BLaER1 treated with 17β-estradiol and CSF1 and Interleukin-3, amounts not matched to agents 10 nM and 100 nM (cell line): ENCODE results near the gene TERB2.
"Not testable (repeated sequence)": the region's sequence is repeated elsewhere in the genome, so short reads cannot be mapped to it uniquely, and the experiment has no call there.

Source experiments
- H3K27ac ChIP-seq, 11 experiments: shearing (Covaris generic); formaldehyde crosslinking; 2 replicates each; pipeline ENCODE4 v1.8.1; 2022
- H3K27me3 ChIP-seq, 11 experiments: shearing (Covaris generic); formaldehyde crosslinking; 2 replicates each; pipeline ENCODE4 v1.8.1; 2022
- H3K36me3 ChIP-seq, 11 experiments: shearing (Covaris generic); formaldehyde crosslinking; 2 replicates each; pipeline ENCODE4 v1.8.1; 2022
- H3K4me1 ChIP-seq, 10 experiments: shearing (Covaris generic); formaldehyde crosslinking; 2 replicates each; pipeline ENCODE4 v1.8.1; 2022
- H3K4me2 ChIP-seq, 11 experiments: shearing (Covaris generic); formaldehyde crosslinking; 2 replicates each; pipeline ENCODE4 v1.8.1; 2022
- H3K4me3 ChIP-seq, 10 experiments: shearing (Covaris generic); formaldehyde crosslinking; 2 replicates each; pipeline ENCODE4 v1.8.1; 2022
- H3K9ac ChIP-seq, 11 experiments: shearing (Covaris generic); formaldehyde crosslinking; 2 replicates each; pipeline ENCODE4 v1.8.1; 2022
- H3K9me3 ChIP-seq, 11 experiments: shearing (Covaris generic); formaldehyde crosslinking; replicated peaks in 1 of 11; 2 replicates each; pipeline ENCODE4 v1.8.1; 2022
- H4K20me1 ChIP-seq, 11 experiments: shearing (Covaris generic); formaldehyde crosslinking; 2 replicates each; pipeline ENCODE4 v1.8.1; 2022
- Cebpa-rat ChIP-seq, 11 experiments: shearing (Covaris generic); IDR thresholded peaks; 2 replicates each; pipeline ENCODE4 v1.8.1; 2022

The TERB2 gene

GRCh38 chr15:44956388-44956787, at the start of gene TERB2:
Gene TERB2 (plus strand): TSS chr15:44956687. CDS start chr15:44956719, 32 bp downstream.
- H3K27me3 ChIP-seq: no peaks in the 10 kb centered on the region
- no peak within 1 kb of the TSS for H3K27ac ChIP-seq

GRCh38 chr15:44909423-44909822, 47.1 kb upstream of the TERB2 start:
- Histone ChIP-seq H3K9ac (no peak overlapping the region), H3K9me3 (peaks cover 13 to 28% (median 21%) of the 10 kb centered on the region in 11 experiments), H3K4me2 (no peak overlapping the region), H3K27me3 (no peaks in the 10 kb centered on the region), H3K27ac (no peak overlapping the region), H3K4me3 (no peak overlapping the region), H4K20me1 (no peaks in the 10 kb centered on the region), H3K36me3 (no peaks in the 10 kb centered on the region), H3K4me1 (no peaks in the 10 kb centered on the region)
- no peak for TF ChIP-seq Cebpa-rat (IDR thresholded peaks at IDR 0.05)

More at GRCh38 chr15:44956388-44956787, at the start of gene TERB2:
- Histone ChIP-seq H3K4me1 (peaks cover 0 to 12% (median 0%) of the 10 kb centered on the region in 10 experiments; a peak in 2 of 20 replicates), H3K36me3 (no peaks in the 10 kb centered on the region), H4K20me1 (no peaks in the 10 kb centered on the region), H3K4me3 (no peak within 1 kb of the TSS), H3K9ac (no peak within 1 kb of the TSS), H3K4me2 (no peak within 1 kb of the TSS), H3K9me3 (peaks cover 0 to 7% (median 4%) of the 10 kb centered on the region in 11 experiments; a peak in 5 of 22 replicates)
- no peak for TF ChIP-seq Cebpa-rat (IDR thresholded peaks at IDR 0.05)

DNA sequence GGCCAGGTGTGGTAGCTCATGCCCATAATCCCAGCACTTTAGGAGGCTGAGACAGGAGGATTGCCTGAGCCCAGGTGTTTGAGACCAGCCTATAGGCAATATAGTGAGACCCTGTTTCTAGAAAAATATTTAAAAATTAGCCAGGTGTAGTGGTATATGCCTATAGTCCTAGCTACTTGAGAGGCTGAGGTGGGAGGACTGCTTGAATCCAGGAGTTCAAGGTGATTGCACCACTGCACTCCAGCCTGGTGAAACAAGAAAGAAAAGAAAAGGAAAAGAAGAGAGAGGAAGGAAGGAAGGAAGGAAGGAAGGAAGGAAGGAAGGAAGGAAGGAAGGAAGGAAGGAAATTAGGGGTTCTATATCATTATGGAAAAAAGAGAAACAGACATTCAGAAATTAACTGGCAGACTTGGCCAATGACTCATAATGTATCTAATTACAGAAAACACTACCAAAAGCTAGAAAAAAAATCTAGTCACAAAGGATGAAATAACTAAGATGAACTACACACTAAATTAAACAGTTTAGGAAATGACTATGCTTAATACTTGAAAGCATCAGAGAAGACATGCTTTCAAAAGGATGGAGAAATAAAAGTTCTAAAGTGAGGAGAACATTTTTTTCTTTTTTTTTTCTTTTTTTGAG, 45.4 kb upstream of the TERB2 start:
- Histone ChIP-seq H3K4me3 (no peak overlapping the region), H3K36me3 (no peaks in the 10 kb centered on the region), H3K27me3 (no peaks in the 10 kb centered on the region), H3K27ac (no peak overlapping the region), H3K4me2 (no peak overlapping the region), H3K4me1 (no peaks in the 10 kb centered on the region), H4K20me1 (no peaks in the 10 kb centered on the region), H3K9me3 (peaks cover 13 to 28% (median 21%) of the 10 kb centered on the region in 11 experiments), H3K9ac (no peak overlapping the region)
- TF ChIP-seq Cebpa-rat (IDR thresholded peaks at IDR 0.05): no peak

DNA sequence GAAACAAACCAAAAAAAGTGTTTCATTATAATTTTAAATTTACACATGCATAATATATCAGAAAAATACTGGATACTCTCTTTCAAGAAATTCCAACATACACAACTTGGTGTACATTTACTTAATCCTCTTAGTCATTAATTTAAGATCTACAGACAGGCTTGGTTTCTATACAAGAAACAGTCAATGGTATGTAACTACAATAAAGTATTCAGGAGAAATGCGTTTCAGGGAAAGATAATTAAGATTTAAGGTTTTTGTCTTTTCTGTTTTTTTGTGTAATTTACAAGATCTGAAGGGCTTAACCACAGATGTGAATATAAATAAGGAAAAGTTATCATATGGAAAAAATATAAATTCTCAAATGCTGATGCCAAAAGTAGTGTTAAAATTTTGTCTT, 44.3 kb upstream of the TERB2 start:
- H4K20me1 ChIP-seq, H3K27me3 ChIP-seq, H3K4me1 ChIP-seq, H3K9ac ChIP-seq, H3K4me3 ChIP-seq, H3K4me2 ChIP-seq, H3K36me3 ChIP-seq, H3K27ac ChIP-seq: not testable (repeated sequence)
- H3K9me3 ChIP-seq: peaks cover 13 to 28% (median 21%) of the 10 kb centered on the region in 11 experiments

GRCh38 chr15:44912974-44913448, 43.5 kb upstream of the TERB2 start:
- H3K4me2 ChIP-seq, H3K9ac ChIP-seq, H3K4me3 ChIP-seq, H3K27ac ChIP-seq, H3K4me1 ChIP-seq, H3K27me3 ChIP-seq, H3K36me3 ChIP-seq, H4K20me1 ChIP-seq: not testable (repeated sequence)
- H3K9me3 ChIP-seq: peaks cover 13 to 28% (median 21%) of the 10 kb centered on the region in 11 experiments

DNA sequence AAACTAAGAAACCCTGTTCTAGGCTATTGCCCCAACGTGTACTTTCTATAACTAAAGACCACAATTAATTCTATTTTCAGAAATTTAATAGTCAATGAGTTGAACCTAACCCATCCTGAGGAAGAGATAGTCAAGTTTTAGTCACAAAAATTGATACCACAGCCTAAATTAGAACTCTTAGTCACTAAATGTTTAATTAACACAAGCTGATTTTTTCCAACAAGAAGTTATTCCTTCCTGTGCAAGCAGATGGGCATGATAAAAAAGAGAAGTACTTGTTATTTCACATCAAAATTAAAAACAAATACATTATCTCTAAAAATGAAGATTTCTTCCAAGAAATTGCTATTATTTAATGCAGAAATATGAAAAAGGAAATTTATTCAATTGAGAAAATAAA, 38.4 kb upstream of the TERB2 start:
- no peak overlapping the region for H3K4me3 ChIP-seq
- H4K20me1 ChIP-seq: no peaks in the 10 kb centered on the region
- peak overlapping the region in 7 of 11 experiments; percentile 10 to 48 (median 25); a peak in 10 of 22 replicates for H3K4me2 ChIP-seq
- no peak overlapping the region for H3K9ac ChIP-seq
- no peak overlapping the region for H3K27ac ChIP-seq
- peaks cover 0 to 10% (median 5%) of the 10 kb centered on the region in 10 experiments; a peak in 6 of 20 replicates for H3K4me1 ChIP-seq
- H3K9me3 ChIP-seq: peaks cover 3 to 9% (median 4%) of the 10 kb centered on the region in 11 experiments
- no peaks in the 10 kb centered on the region for H3K27me3 ChIP-seq
- no peak for TF ChIP-seq Cebpa-rat (IDR thresholded peaks at IDR 0.05)
- no peaks in the 10 kb centered on the region for H3K36me3 ChIP-seq

DNA sequence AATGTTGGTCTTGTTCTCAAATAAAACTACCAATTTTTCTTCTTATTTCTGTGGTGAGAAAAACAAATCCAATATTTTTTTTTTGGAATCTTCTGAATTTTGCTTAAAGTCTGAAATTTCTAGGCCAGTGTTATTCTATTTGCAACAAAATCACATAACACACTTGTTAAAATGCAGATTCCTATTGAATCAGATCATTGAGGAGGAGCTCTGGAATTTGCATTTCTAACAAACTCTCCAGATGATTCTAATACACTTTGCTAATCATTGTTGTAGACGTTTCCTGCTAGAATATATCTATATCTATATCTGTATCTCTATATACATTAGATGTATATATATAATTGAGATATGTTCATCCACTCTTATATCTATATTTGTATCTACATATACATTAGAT, 27.8 kb upstream of the TERB2 start:
- not testable (repeated sequence) for H3K36me3 ChIP-seq, H3K27ac ChIP-seq, H3K27me3 ChIP-seq, H3K9me3 ChIP-seq, H3K4me3 ChIP-seq, H3K9ac ChIP-seq, H3K4me2 ChIP-seq, H4K20me1 ChIP-seq, H3K4me1 ChIP-seq

DNA sequence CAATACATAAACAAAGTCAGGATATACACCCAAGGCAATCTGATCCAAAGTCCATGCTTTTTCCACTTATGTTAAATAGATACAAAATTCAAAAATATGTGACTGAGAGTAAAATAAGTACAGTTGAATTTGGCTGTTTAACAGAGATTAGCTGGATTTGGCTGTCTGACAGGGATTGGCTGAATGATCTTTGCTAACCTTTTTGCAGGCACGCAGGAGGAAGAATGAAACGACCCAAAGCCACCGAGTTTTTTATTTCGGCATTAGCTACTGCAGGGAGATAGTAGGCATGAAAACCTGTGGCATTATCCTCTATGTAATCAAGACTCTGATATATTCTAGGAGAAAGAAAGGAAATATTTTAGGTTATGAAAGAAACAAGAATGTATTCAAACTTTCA, 26.2 kb upstream of the TERB2 start:
- not testable (repeated sequence) for H3K4me2 ChIP-seq, H3K27ac ChIP-seq, H3K4me3 ChIP-seq, H3K4me1 ChIP-seq, H4K20me1 ChIP-seq, H3K9ac ChIP-seq, H3K9me3 ChIP-seq, H3K36me3 ChIP-seq, H3K27me3 ChIP-seq

- not testable (repeated sequence) for H3K4me3 ChIP-seq, H4K20me1 ChIP-seq, H3K27ac ChIP-seq, H3K9me3 ChIP-seq, H3K36me3 ChIP-seq, H3K27me3 ChIP-seq, H3K4me2 ChIP-seq, H3K9ac ChIP-seq
- H3K4me1 ChIP-seq: peaks cover 0 to 12% (median 0%) of the 10 kb centered on the region in 10 experiments; a peak in 2 of 20 replicates
Measured at GRCh38 chr15:44958302-44958701, 1.8 kb downstream of the TERB2 start.

DNA sequence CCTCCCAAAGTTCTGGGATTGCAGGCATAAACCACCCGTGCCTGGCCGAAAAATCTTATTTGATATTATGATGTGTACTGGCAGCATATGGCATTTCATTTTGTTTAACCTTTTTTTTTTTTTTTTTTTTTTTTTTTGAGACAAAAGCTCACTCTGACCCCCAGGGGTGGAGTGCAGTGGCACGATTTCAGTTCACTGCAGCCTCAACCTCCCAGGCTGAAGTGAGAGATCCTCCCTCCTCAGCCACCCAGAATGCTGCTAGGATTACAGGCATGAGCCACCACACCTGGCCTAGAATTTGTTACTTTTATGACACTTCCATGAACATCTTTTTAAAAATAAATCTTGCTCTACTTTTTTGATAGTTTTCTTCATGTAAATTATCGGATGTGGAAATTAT, 12.0 kb downstream of the TERB2 start:
- Histone ChIP-seq H3K9me3 (no peaks in the 10 kb centered on the region), H3K4me3 (no peak overlapping the region), H3K36me3 (no peaks in the 10 kb centered on the region), H3K9ac (no peak overlapping the region), H3K27me3 (no peaks in the 10 kb centered on the region), H3K27ac (no peak overlapping the region), H3K4me1 (no peaks in the 10 kb centered on the region), H3K4me2 (no peak overlapping the region), H4K20me1 (no peaks in the 10 kb centered on the region)
- no peak for TF ChIP-seq Cebpa-rat (IDR thresholded peaks at IDR 0.05)
